Natural killer cell (primary cell): ENCODE measurements around the gene DNAJC25. TPM values are rescaled to one million over a fixed set of nuclear protein-coding genes. Genes with fewer than 3 reads are reported as not detected.

ENCODE experiments used
- ATAC-seq, 3 donors: fragments of 150-1000 bp in 2 of 3; fragments of 200-7000 bp in 1 of 3; cut with Tn5 transposase; 1 replicate in 1 of 3; 2 replicates in 2 of 3; pipeline ENCODE4 v1.10.0; 2021; ENCODE audit warnings: mild to moderate bottlenecking in 2 of 3, moderate library complexity in 2 of 3
- DNase-seq, 2 donors: peaks; one replicate each; pipeline versions ENCODE4 v3.0.0 to v3.0.0-alpha.2; 2013 to 2021; ENCODE audit warnings: mixed read lengths in 1 of 2
- H3K27ac ChIP-seq: one replicate; pipeline ENCODE4 v1.5.1; 2013; ENCODE audit warnings: mild to moderate bottlenecking, low read length
- H3K27me3 ChIP-seq: one replicate; pipeline ENCODE4 v1.6.1; 2013; ENCODE audit warnings: low read length; ENCODE audit not compliant: control insufficient read depth, insufficient read depth
- H3K36me3 ChIP-seq: one replicate; pipeline ENCODE4 v1.6.1; 2013; ENCODE audit warnings: low read length; ENCODE audit not compliant: control insufficient read depth, insufficient read depth
- H3K4me1 ChIP-seq: one replicate; pipeline ENCODE4 v1.6.1; 2013; ENCODE audit warnings: low read length; ENCODE audit not compliant: control insufficient read depth, insufficient read depth
- H3K4me3 ChIP-seq: one replicate; pipeline ENCODE4 v1.5.1; 2013; ENCODE audit warnings: low read length
- H3K9me3 ChIP-seq: one replicate; pipeline ENCODE4 v1.6.1; 2013; ENCODE audit warnings: low read length; ENCODE audit not compliant: control insufficient read depth, insufficient read depth
- H3K27ac Mint-ChIP-seq, 2 donors: one replicate each; pipeline ENCODE4 v1.8.0; 2022; ENCODE audit warnings: mild to moderate bottlenecking in 2 of 2, mixed read lengths in 2 of 2, moderate library complexity in 1 of 2
- H3K27me3 Mint-ChIP-seq, 2 donors: one replicate each; pipeline ENCODE4 v1.8.0; 2022; ENCODE audit warnings: low read depth in 2 of 2, mixed read lengths in 2 of 2
- H3K36me3 Mint-ChIP-seq: one replicate; pipeline ENCODE4 v1.8.0; 2022; ENCODE audit warnings: mixed read lengths
- H3K4me1 Mint-ChIP-seq, 2 donors: one replicate each; pipeline ENCODE4 v1.8.0; 2022; ENCODE audit warnings: mixed read lengths in 2 of 2
- H3K4me3 Mint-ChIP-seq: one replicate; pipeline ENCODE4 v1.8.0; 2022; ENCODE audit warnings: mild to moderate bottlenecking, moderate library complexity, mixed read lengths
- H3K9me3 Mint-ChIP-seq, 2 donors: one replicate each; pipeline ENCODE4 v1.8.0; 2022; ENCODE audit warnings: mixed read lengths in 2 of 2
- CTCF ChIP-seq: fragments of 200-600 bp; IDR thresholded peaks from one replicate; pipeline ENCODE4 v1.8.0; 2022; ENCODE audit warnings: antibody characterized with exemption
- WGBS: methylation state at CpG from one replicate; pipeline ENCODE4 v1.1.7; 2013; ENCODE audit warnings: missing lambda C conversion rate; ENCODE audit not compliant: insufficient coverage; 5-methylcytosine and 5-hydroxymethylcytosine counted together
- intact Hi-C: fragments of 100-400 bp; cut with micrococcal nuclease; formaldehyde crosslinking; loops from one replicate; pipeline ENCODE4 v1.14.2; 2022
- total RNA-seq, 4 donors: library from RNA; stranded (reverse); fragments of 120-200 nt in 1 of 4; gene quantifications; one replicate each; pipeline versions ENCODE4 v1.2.3 to v1.2.4, GENCODE V29; 2013 to 2022

DNAJC25 gene
- total RNA-seq, 3 donors from 2014 or later (not counting 1 experiment from before 2014, with no cell fraction given): 5.1 to 5.9 (median 5.7) TPM

DNA sequence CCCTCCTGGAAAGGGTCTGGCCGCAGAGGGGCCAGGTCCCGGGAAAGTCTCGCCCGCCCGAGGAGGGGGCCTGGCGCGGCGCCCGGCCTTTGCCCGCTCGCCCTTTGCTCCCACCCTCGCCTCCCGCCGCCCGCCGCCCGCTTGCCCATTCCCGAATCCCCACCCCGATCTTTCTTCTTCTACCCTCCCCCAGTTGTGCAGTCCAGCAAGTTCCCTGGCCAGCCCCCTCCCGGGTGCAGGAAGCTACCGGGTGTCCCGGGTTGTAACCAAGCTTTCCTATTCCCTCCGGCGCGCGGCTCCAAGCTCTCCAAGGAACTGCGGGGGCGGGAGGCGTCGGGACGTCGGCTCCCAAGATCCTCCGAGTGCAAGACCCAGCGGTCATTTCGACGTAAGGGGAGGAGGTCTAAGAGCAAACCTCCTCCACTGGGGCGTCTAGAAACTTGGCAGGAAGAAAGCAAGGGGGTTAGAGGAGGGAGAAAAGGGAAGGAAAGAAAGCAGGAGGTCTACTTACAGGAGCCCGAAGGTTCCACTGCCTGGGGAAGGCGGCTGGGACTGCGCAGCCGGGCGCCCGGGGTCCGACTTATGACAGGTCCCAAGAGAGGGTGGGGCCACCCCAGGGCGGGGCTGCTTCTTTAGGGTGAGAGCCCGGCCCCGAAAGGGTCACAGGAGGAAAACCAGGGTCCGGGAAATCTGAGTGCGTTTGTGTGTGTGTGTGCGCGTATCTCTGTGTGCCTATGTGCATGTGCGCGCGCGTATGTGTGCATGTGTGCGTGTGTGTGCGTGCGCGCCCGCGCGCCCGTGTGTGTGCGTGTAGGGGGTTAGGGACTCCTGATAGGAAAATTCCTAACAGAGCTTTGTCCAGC lies 31.8 kb upstream of the DNAJC25 start, which contains the start of gene PTGR1:
Gene PTGR1, minus strand, starts transcription at position 556 of the 863 bp plus-strand sequence. CDS start 2,225 bp downstream, outside the sequence.
- intact Hi-C loops: no loop called here
- Histone ChIP-seq H3K36me3 (no peaks in the 10 kb centered on the region), H3K4me1 (peaks cover 22% of the 10 kb centered on the region), H3K9me3 (no peaks in the 10 kb centered on the region), H3K4me3 (peak within 1 kb of the TSS; percentile 23), H3K27ac (no peak within 1 kb of the TSS), H3K27me3 (peaks cover 27% of the 10 kb centered on the region)
- 2% methylated on average over 64 of the region's 64 CpGs for WGBS
- peak; percentile 15 to 42 for DNase-seq
- Mint-ChIP-seq H3K27me3 (peaks cover 47 to 67% of the 10 kb centered on the region in 2 donors), H3K4me1 (peaks cover 24 to 29% of the 10 kb centered on the region in 2 donors), H3K4me3 (peak within 1 kb of the TSS; percentile 88), H3K9me3 (no peaks in the 10 kb centered on the region), H3K27ac (no peak within 1 kb of the TSS), H3K36me3 (no peaks in the 10 kb centered on the region)
- ATAC-seq: peak in 1 of 3 donors; percentile 20
- TF ChIP-seq CTCF: no peak

DNA sequence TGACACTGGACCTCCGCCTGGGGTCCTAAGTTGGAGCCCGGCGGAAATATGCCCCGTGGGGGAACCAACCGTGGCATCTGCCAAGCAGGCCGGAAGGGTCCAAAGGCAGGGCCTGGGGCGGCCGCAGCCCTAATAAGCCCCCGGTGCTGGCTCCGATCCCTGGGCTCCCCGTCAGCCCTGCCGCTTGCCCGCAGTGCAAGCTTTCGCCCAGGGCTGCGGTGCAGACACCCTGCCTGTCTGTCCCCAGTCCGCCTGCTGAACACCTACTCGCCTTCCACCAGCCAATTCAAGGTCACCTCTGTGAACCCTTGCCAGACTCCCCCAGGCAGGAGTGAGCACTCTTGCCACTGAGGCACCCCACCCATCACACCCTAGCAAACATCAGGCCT lies 31.2 kb upstream of the DNAJC25 start:
- Mint-ChIP-seq H3K36me3 (no peaks in the 10 kb centered on the region), H3K4me1 (peaks cover 24 to 29% of the 10 kb centered on the region in 2 donors), H3K4me3 (peak overlapping the region; percentile 84), H3K9me3 (no peaks in the 10 kb centered on the region), H3K27me3 (peaks cover 47 to 67% of the 10 kb centered on the region in 2 donors), H3K27ac (no peak overlapping the region)
- ATAC-seq (no peak), DNase-seq (no peak)
- H3K4me3 ChIP-seq: no peak overlapping the region
- TF ChIP-seq CTCF: no peak
- intact Hi-C loops: no loop called here
- WGBS: 63% methylated on average over 17 of the region's 17 CpGs
- H3K4me1 ChIP-seq: peaks cover 22% of the 10 kb centered on the region
- H3K27ac ChIP-seq: no peak overlapping the region
- H3K36me3 ChIP-seq: no peaks in the 10 kb centered on the region
- H3K27me3 ChIP-seq: peaks cover 27% of the 10 kb centered on the region
- H3K9me3 ChIP-seq: no peaks in the 10 kb centered on the region

GRCh38 chr9:111601237-111602018 lies 29.7 kb upstream of the DNAJC25 start:
- Mint-ChIP-seq H3K4me3 (peak overlapping the region; percentile 50), H3K36me3 (no peaks in the 10 kb centered on the region), H3K9me3 (no peaks in the 10 kb centered on the region), H3K4me1 (peaks cover 24 to 29% of the 10 kb centered on the region in 2 donors), H3K27me3 (peaks cover 54 to 75% of the 10 kb centered on the region in 2 donors), H3K27ac (no peak overlapping the region)
- peaks cover 22% of the 10 kb centered on the region for H3K4me1 ChIP-seq
- H3K4me3 ChIP-seq: no peak overlapping the region
- H3K9me3 ChIP-seq: no peaks in the 10 kb centered on the region
- H3K27me3 ChIP-seq: peaks cover 27% of the 10 kb centered on the region
- TF ChIP-seq CTCF: no peak
- no peak overlapping the region for H3K27ac ChIP-seq
- no peaks in the 10 kb centered on the region for H3K36me3 ChIP-seq
- DNase-seq: peak in 1 of 2 donors; percentile 19
- no peak for ATAC-seq
- intact Hi-C loops: no loop called here
- 95% methylated on average over 5 of the region's 10 CpGs for WGBS
